GM21528 (cell line): ENCODE measurements around the gene HOMER3.
"Not testable (repeated sequence)": the region's sequence is repeated elsewhere in the genome, so short reads cannot be mapped to it uniquely, and the experiment has no call there.

Experiments
- ATAC-seq: cut with Tn5 transposase; IDR thresholded peaks from one replicate; pipeline ENCODE4 v1.9.1; 2021; ENCODE audit warnings: mild to moderate bottlenecking, moderate library complexity; ENCODE audit not compliant: unreplicated experiment, low FRiP score

The HOMER3 gene

GRCh38 chr19:18928018-18928805 is 12.8 kb downstream of the HOMER3 start:
- no peak for ATAC-seq

GRCh38 chr19:18924684-18925213 is 16.3 kb downstream of the HOMER3 start:
- no peak for ATAC-seq

GRCh38 chr19:18922228-18922985 is 18.6 kb downstream of the HOMER3 start:
- ATAC-seq, result no peak

- ATAC-seq, result no peak
Measured at GRCh38 chr19:18921593-18921992, 19.4 kb downstream of the HOMER3 start.

GRCh38 chr19:18920400-18920799 is 20.6 kb downstream of the HOMER3 start:
- ATAC-seq, result no peak

GRCh38 chr19:18919900-18920214 is 21.2 kb downstream of the HOMER3 start:
- no peak for ATAC-seq

- peak; percentile 90 for ATAC-seq
Measured at GRCh38 chr19:18919086-18919899, 21.7 kb downstream of the HOMER3 start, which contains the start of the genes COPE and DDX49. COPE (minus strand) TSS chr19:18919387; CDS start chr19:18919348, 39 bp downstream. DDX49 (plus strand) TSS chr19:18919715; CDS start chr19:18919742, 27 bp downstream.

- not testable (repeated sequence) for ATAC-seq
Measured at GRCh38 chr19:18917593-18917992, 23.4 kb downstream of the HOMER3 start.

- ATAC-seq, result no peak
Measured at GRCh38 chr19:18915639-18916038, 25.4 kb downstream of the HOMER3 start.

- ATAC-seq, result no peak
Measured at GRCh38 chr19:18913466-18913865, 27.6 kb downstream of the HOMER3 start.

- no peak for ATAC-seq
Measured at GRCh38 chr19:18912933-18913332, 28.1 kb downstream of the HOMER3 start.

GRCh38 chr19:18910801-18911436 is 30.1 kb downstream of the HOMER3 start:
- ATAC-seq, result no peak

GRCh38 chr19:18910010-18910409 is 31.0 kb downstream of the HOMER3 start:
- no peak for ATAC-seq

GRCh38 chr19:18908917-18909619 is 31.9 kb downstream of the HOMER3 start:
- ATAC-seq, result no peak

- no peak for ATAC-seq
Measured at GRCh38 chr19:18906605-18907519, 34.2 kb downstream of the HOMER3 start.

GRCh38 chr19:18905513-18906236 is 35.3 kb downstream of the HOMER3 start:
- ATAC-seq, result no peak

- no peak for ATAC-seq
Measured at GRCh38 chr19:18905058-18905456, 36.0 kb downstream of the HOMER3 start.
